ENCODE data around the gene NOC4L. TPM values are rescaled to one million over a fixed set of nuclear protein-coding genes. Genes with fewer than 3 reads are reported as not detected.

Gene NOC4L
- total RNA-seq, 1 donor from 2014 or later = 29.1 TPM

GRCh38 chr12:132179431-132180362 lies 35.4 kb downstream of the NOC4L start:
- H3K4me1 Mint-ChIP-seq = peaks cover 6% of the 10 kb centered on the region
- POLR2A ChIA-PET = interaction anchor here (0.6 kb wide), 1 partner anchor 642 kb away, joined by 3 read pairs; no protein-coding TSS in a partner anchor
- no peak for TF ChIP-seq CTCF (IDR thresholded peaks at IDR 0.05)
- peaks cover 11% of the 10 kb centered on the region for H3K27me3 Mint-ChIP-seq
- H3K4me3 Mint-ChIP-seq = no peak overlapping the region
- H3K27ac Mint-ChIP-seq = no peak overlapping the region
- DNase-seq = no peak
- H3K9me3 Mint-ChIP-seq = peaks cover 5% of the 10 kb centered on the region
- CTCF ChIA-PET = no interaction called here
- ATAC-seq (ENCODE audit: low read depth) = no peak
- no peaks in the 10 kb centered on the region for H3K36me3 Mint-ChIP-seq (ENCODE audit: low read depth)
- intact Hi-C loops (cut with micrococcal nuclease) = no loop called here

- DNase-seq (no peak), ATAC-seq (ENCODE audit: low read depth) (no peak)
- TF ChIP-seq CTCF (IDR thresholded peaks at IDR 0.05) = no peak
- H3K4me3 Mint-ChIP-seq = no peak overlapping the region
- H3K36me3 Mint-ChIP-seq (ENCODE audit: low read depth) = no peaks in the 10 kb centered on the region
- H3K27ac Mint-ChIP-seq = no peak overlapping the region
- H3K9me3 Mint-ChIP-seq = peaks cover 8% of the 10 kb centered on the region
- peaks cover 10% of the 10 kb centered on the region for H3K27me3 Mint-ChIP-seq
- ChIA-PET POLR2A (no interaction called here), CTCF (no interaction called here)
- H3K4me1 Mint-ChIP-seq = peaks cover 6% of the 10 kb centered on the region
- intact Hi-C loops (cut with micrococcal nuclease) = no loop called here
Measured at GRCh38 chr12:132180648-132181546, 36.6 kb downstream of the NOC4L start.

GRCh38 chr12:132181570-132182200 lies 37.4 kb downstream of the NOC4L start:
- Mint-ChIP-seq H3K4me1 (peaks cover 6% of the 10 kb centered on the region), H3K27ac (no peak overlapping the region), H3K4me3 (no peak overlapping the region), H3K36me3 (ENCODE audit: low read depth) (no peaks in the 10 kb centered on the region), H3K9me3 (peaks cover 9% of the 10 kb centered on the region), H3K27me3 (peaks cover 8% of the 10 kb centered on the region)
- intact Hi-C loops (cut with micrococcal nuclease) = no loop called here
- no peak for TF ChIP-seq CTCF (IDR thresholded peaks at IDR 0.05)
- POLR2A ChIA-PET = no interaction called here
- DNase-seq (no peak), ATAC-seq (ENCODE audit: low read depth) (no peak)
- CTCF ChIA-PET = no interaction called here

- peaks cover 8% of the 10 kb centered on the region for H3K27me3 Mint-ChIP-seq
- peaks cover 9% of the 10 kb centered on the region for H3K9me3 Mint-ChIP-seq
- TF ChIP-seq CTCF (IDR thresholded peaks at IDR 0.05) = no peak
- CTCF ChIA-PET = no interaction called here
- no peak for ATAC-seq (ENCODE audit: low read depth)
- POLR2A ChIA-PET = no interaction called here
- no peak overlapping the region for H3K4me3 Mint-ChIP-seq
- peaks cover 6% of the 10 kb centered on the region for H3K4me1 Mint-ChIP-seq
- no peak for DNase-seq
- intact Hi-C loops (cut with micrococcal nuclease) = no loop called here
- no peaks in the 10 kb centered on the region for H3K36me3 Mint-ChIP-seq (ENCODE audit: low read depth)
- no peak overlapping the region for H3K27ac Mint-ChIP-seq
Measured at GRCh38 chr12:132182206-132182710, 38.0 kb downstream of the NOC4L start.
